Measurements from ENCODE around the gene PPP1R13B. TPM values are rescaled to one million over a fixed set of nuclear protein-coding genes. Genes with fewer than 3 reads are reported as not detected.

The PPP1R13B gene
- total RNA-seq, 2 experiments from 2014 or later: 8.2 to 18.9 TPM

GRCh38 chr14:103880348-103881267 is 33.2 kb upstream of the PPP1R13B start:
- no peak overlapping the region for H3K4me2 ChIP-seq (ENCODE audit: low read length)
- no peak for DNase-seq (ENCODE audit: low spot score)
- H4K20me1 ChIP-seq (ENCODE audit: insufficient read depth, low read length): no peaks in the 10 kb centered on the region
- BruUV-seq (replicated peaks): no TSS peak
- ChIA-PET POLR2A (interaction anchor here (0.5 kb wide), 1 partner anchor 8 kb away, joined by 3 read pairs; no protein-coding TSS in a partner anchor), CTCF (ENCODE audit: unreplicated experiment) (interaction anchor here (1.0 kb wide), 1 partner anchor 72 kb away, joined by 4 read pairs; no protein-coding TSS in a partner anchor)
- no peak for TF ChIP-seq EZH2phosphoT487 (IDR thresholded peaks at IDR 0.05; ENCODE audit: borderline replicate concordance, low read depth, low read length)
- TF ChIP-seq CTCF (conservative IDR thresholded peaks at IDR 0.05; ENCODE audit: low read length): no peak
- no peaks in the 10 kb centered on the region for H3K36me3 ChIP-seq (ENCODE audit: insufficient read depth, low read length)
- no peak overlapping the region for H3K4me3 ChIP-seq (ENCODE audit: low read depth, low read length, poor library complexity, severe bottlenecking)
- no peaks in the 10 kb centered on the region for H3K9me3 ChIP-seq (ENCODE audit: low read length)
- H3K4me1 ChIP-seq (ENCODE audit: insufficient read depth, low read length, poor library complexity, severe bottlenecking): no peaks in the 10 kb centered on the region
- H2AFZ ChIP-seq (ENCODE audit: low read length): no peak overlapping the region
- no peak overlapping the region for H3K27ac ChIP-seq (ENCODE audit: low read depth, low read length, poor library complexity, severe bottlenecking)
- no peaks in the 10 kb centered on the region for H3K79me2 ChIP-seq (ENCODE audit: insufficient read depth, low read depth, low read length)
- H3K9me2 ChIP-seq (ENCODE audit: insufficient read depth, low read length): no peaks in the 10 kb centered on the region
- intact Hi-C loops (cut with micrococcal nuclease; ENCODE audit: unreplicated experiment): no loop called here

GRCh38 chr14:103879570-103880347 is 32.4 kb upstream of the PPP1R13B start:
- Histone ChIP-seq H3K4me1 (ENCODE audit: insufficient read depth, low read length, poor library complexity, severe bottlenecking) (no peaks in the 10 kb centered on the region), H3K9me2 (ENCODE audit: insufficient read depth, low read length) (no peaks in the 10 kb centered on the region), H3K36me3 (ENCODE audit: insufficient read depth, low read length) (no peaks in the 10 kb centered on the region), H2AFZ (ENCODE audit: low read length) (no peak overlapping the region), H3K79me2 (ENCODE audit: insufficient read depth, low read depth, low read length) (no peaks in the 10 kb centered on the region), H3K4me3 (ENCODE audit: low read depth, low read length, poor library complexity, severe bottlenecking) (no peak overlapping the region), H3K9me3 (ENCODE audit: low read length) (no peaks in the 10 kb centered on the region), H3K27ac (ENCODE audit: low read depth, low read length, poor library complexity, severe bottlenecking) (no peak overlapping the region), H3K4me2 (ENCODE audit: low read length) (no peak overlapping the region), H4K20me1 (ENCODE audit: insufficient read depth, low read length) (no peaks in the 10 kb centered on the region)
- DNase-seq (ENCODE audit: low spot score): no peak
- no TSS peak for BruUV-seq (replicated peaks)
- TF ChIP-seq EZH2phosphoT487 (IDR thresholded peaks at IDR 0.05; ENCODE audit: borderline replicate concordance, low read depth, low read length) (no peak), CTCF (conservative IDR thresholded peaks at IDR 0.05; ENCODE audit: low read length) (no peak)
- ChIA-PET CTCF (ENCODE audit: unreplicated experiment) (no interaction called here), POLR2A (no interaction called here)
- intact Hi-C loops (cut with micrococcal nuclease; ENCODE audit: unreplicated experiment): no loop called here
